Measurements from ENCODE around the gene ADAT1.
A peak's percentile ranks its signal among the peaks of the same experiment; 100 is the strongest.

The ADAT1 gene

GRCh38 chr16:75622761-75623605 is at the start of gene ADAT1:
Gene ADAT1, minus strand, starts transcription at chr16:75623281. Its CDS starts 2,482 bp downstream, at chr16:75620799.
- CTCF ChIA-PET, result interaction anchor here (0.6 to 2.8 kb wide), 4 partner anchors 44 to 151 kb away, joined by 3 to 21 read pairs (median 4); no protein-coding TSS in a partner anchor
- no peaks in the 10 kb centered on the region for H3K9me3 ChIP-seq (ENCODE audit: control insufficient read depth, insufficient read depth, low read depth, low read length)
- H3K36me3 ChIP-seq (ENCODE audit: control insufficient read depth in 2 of 2, insufficient read depth in 1 of 2, low read length in 2 of 2), result peaks cover 11 to 52% of the 10 kb centered on the region in 2 experiments; a peak in 2 of 3 replicates
- H3K4me1 ChIP-seq (ENCODE audit: control insufficient read depth, insufficient read depth, low read length), result peaks cover 6% of the 10 kb centered on the region; the same call in 1 of the 2 replicates
- peak within 1 kb of the TSS; percentile 69 for H3K27ac ChIP-seq (ENCODE audit: extremely low read depth, low read depth, low read length)
- POLR2A ChIA-PET, result interaction anchor here (0.5 to 2.9 kb wide), 18 partner anchors 8 to 722 kb away, joined by 3 to 30 read pairs (median 5); partner anchors contain the start of genes CFDP1, GABARAPL2, KARS1 and TERF2IP
- peak within 1 kb of the TSS; percentile 70 for H3K4me3 ChIP-seq (ENCODE audit: low read depth, low read length)
- TF ChIP-seq KLF16 (tag by site-specific recombination; IDR thresholded peaks at IDR 0.05) (peak; percentile 69), CTCF (tag by site-specific recombination; IDR thresholded peaks at IDR 0.05) (0 out of 2 replicates have a peak, but pooled peaks have one; percentile 13), ZBTB20 (tag by site-specific recombination; IDR thresholded peaks at IDR 0.05) (peak; percentile 67; the same call in 1 of the 2 replicates), ZNF23 (tag by site-specific recombination; IDR thresholded peaks at IDR 0.05; ENCODE audit: borderline replicate concordance) (no peak), ZNF785 (tag by site-specific recombination; IDR thresholded peaks at IDR 0.05) (no peak), ZNF76 (tag by site-specific recombination; IDR thresholded peaks at IDR 0.05; ENCODE audit: borderline replicate concordance, low read depth) (peak; percentile 94), ZNF629 (tag by site-specific recombination; IDR thresholded peaks at IDR 0.05) (peak; percentile 99), ZXDB (tag by site-specific recombination; IDR thresholded peaks at IDR 0.05) (peak; percentile 90), REPIN1 (tag by site-specific recombination; IDR thresholded peaks at IDR 0.05; ENCODE audit: low read depth) (peak; percentile 84; the same call in 1 of the 2 replicates), ZBTB1 (tag by site-specific recombination; IDR thresholded peaks at IDR 0.05) (no peak), ZBTB8A (tag by site-specific recombination; IDR thresholded peaks at IDR 0.05) (peak; percentile 56), SP3 (tag by site-specific recombination; IDR thresholded peaks at IDR 0.05) (peak; percentile 51; the same call in 1 of the 2 replicates), ZNF521 (tag by site-specific recombination; IDR thresholded peaks at IDR 0.05) (no peak), ZNF132 (tag by site-specific recombination; IDR thresholded peaks at IDR 0.05; ENCODE audit: borderline replicate concordance) (no peak), PRDM1 (tag by site-specific recombination; IDR thresholded peaks at IDR 0.05) (no peak), SP7 (tag by site-specific recombination; IDR thresholded peaks at IDR 0.05) (peak; percentile 62; the same call in 1 of the 2 replicates), SCRT1 (tag by site-specific recombination; IDR thresholded peaks at IDR 0.05; ENCODE audit: borderline replicate concordance) (no peak), ZNF449 (tag by site-specific recombination; IDR thresholded peaks at IDR 0.05) (0 out of 2 replicates have a peak, but pooled peaks have one; percentile 35), ZBTB17 (tag by site-specific recombination; IDR thresholded peaks at IDR 0.05) (peak; percentile 89), ZNF626 (tag by site-specific recombination; IDR thresholded peaks at IDR 0.05) (no peak), ZNF518A (tag by site-specific recombination; conservative IDR thresholded peaks at IDR 0.05; ENCODE audit: low read depth) (peak; percentile 65), ZNF677 (tag by site-specific recombination; IDR thresholded peaks at IDR 0.05) (no peak), SP2 (tag by site-specific recombination; IDR thresholded peaks at IDR 0.05) (peak; percentile 75), KLF8 (tag by site-specific recombination; IDR thresholded peaks at IDR 0.05) (peak; percentile 44; the same call in 1 of the 2 replicates), ZNF394 (tag by site-specific recombination; IDR thresholded peaks at IDR 0.05; ENCODE audit: borderline replicate concordance) (peak; percentile 46), ZNF777 (tag by site-specific recombination; IDR thresholded peaks at IDR 0.05; ENCODE audit: borderline replicate concordance) (no peak)
- TF ChIP-seq, protein P1, sequence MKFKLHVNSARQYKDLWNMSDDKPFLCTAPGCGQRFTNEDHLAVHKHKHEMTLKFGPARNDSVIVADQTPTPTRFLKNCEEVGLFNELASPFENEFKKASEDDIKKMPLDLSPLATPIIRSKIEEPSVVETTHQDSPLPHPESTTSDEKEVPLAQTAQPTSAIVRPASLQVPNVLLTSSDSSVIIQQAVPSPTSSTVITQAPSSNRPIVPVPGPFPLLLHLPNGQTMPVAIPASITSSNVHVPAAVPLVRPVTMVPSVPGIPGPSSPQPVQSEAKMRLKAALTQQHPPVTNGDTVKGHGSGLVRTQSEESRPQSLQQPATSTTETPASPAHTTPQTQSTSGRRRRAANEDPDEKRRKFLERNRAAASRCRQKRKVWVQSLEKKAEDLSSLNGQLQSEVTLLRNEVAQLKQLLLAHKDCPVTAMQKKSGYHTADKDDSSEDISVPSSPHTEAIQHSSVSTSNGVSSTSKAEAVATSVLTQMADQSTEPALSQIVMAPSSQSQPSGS (tag by site-specific recombination; IDR thresholded peaks at IDR 0.05; ENCODE audit: low read depth), result peak; percentile 94
